ENCODE measurements around the gene RBMS3.

GRCh38 chr3:30048431-30048830 lies 767.6 kb downstream of the RBMS3 start:
- TF ChIP-seq CTCF (IDR thresholded peaks at IDR 0.05) (no peak), POLR2AphosphoS5 (IDR thresholded peaks at IDR 0.05) (no peak)
